Left ventricle myocardium inferior (tissue), 1 donor: ENCODE measurements around the gene CD302. TPM values are rescaled to one million over a fixed set of nuclear protein-coding genes. Genes with fewer than 3 reads are reported as not detected.
A peak's percentile ranks its signal among the peaks of the same experiment; 100 is the strongest.
"Not testable (repeated sequence)": the region's sequence is repeated elsewhere in the genome, so short reads cannot be mapped to it uniquely, and the experiment has no call there.

Source experiments
- DNase-seq: peaks from one replicate; pipeline ENCODE4 v3.0.0-alpha.2; 2020
- H3K27ac ChIP-seq: fragments of 200-600 bp; replicated peaks from 2 replicates; pipeline ENCODE4 v1.8.0; 2021
- H3K27me3 ChIP-seq: fragments of 200-600 bp; 2 replicates; pipeline ENCODE4 v1.8.0; 2021; ENCODE audit warnings: low read depth
- H3K36me3 ChIP-seq: fragments of 200-600 bp; 2 replicates; pipeline ENCODE4 v1.8.0; 2021
- H3K4me1 ChIP-seq: fragments of 200-600 bp; 2 replicates; pipeline ENCODE4 v1.8.0; 2021
- H3K4me3 ChIP-seq: fragments of 200-600 bp; 2 replicates; pipeline ENCODE4 v1.8.0; 2021; ENCODE audit warnings: mild to moderate bottlenecking, moderate library complexity
- H3K9me3 ChIP-seq: fragments of 200-600 bp; replicated peaks from 2 replicates; pipeline ENCODE4 v1.8.0; 2021
- intact Hi-C: fragments of 100-400 bp; cut with micrococcal nuclease; formaldehyde crosslinking; loops from one replicate; pipeline ENCODE4 v1.11.0; 2022
- total RNA-seq: library from RNA; stranded (reverse); fragmentation: NEBNext Ultra II Directional; extraction: Animal tissue kit (Norgen Biotek cat#: 25700); gene quantifications from one replicate; pipeline ENCODE4 v1.2.1, GENCODE V29; 2021
- TF ChIP-seq, protein P1 (sequence below): fragments of 200-600 bp; IDR thresholded peaks from 2 replicates; pipeline ENCODE4 v1.8.0; 2021; ENCODE audit warnings: antibody characterized with exemption, mild to moderate bottlenecking, borderline replicate concordance
- donor health status: DM: no; HTN: yes; CAD: no; lungs with severe emphysema.

Gene CD302
- total RNA-seq, 1 donor from 2014 or later = 17.2 TPM

DNA sequence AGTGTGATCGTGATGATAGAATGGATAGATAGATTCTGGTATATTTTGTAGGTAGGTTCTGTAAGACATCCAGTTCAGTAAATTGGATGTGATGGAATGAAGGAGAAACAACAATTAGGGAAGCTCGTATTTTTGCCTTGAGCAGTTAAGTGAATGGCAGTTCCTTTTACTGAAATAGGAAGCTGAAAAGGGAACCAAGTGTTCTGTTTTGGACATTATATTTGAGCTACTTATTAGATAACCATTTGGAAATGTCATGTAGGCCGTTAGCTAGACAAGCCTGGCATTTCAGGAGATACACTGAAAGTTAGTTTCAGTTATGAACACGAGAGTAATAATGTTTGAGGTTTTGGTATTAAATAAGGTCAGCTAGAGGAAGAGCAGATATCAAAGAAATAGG is 44.2 kb downstream of the CD302 start:
- DNase-seq = no peak
- Histone ChIP-seq H3K36me3 (peaks cover 60% of the 10 kb centered on the region), H3K27ac (peak overlapping the region; percentile 47), H3K27me3 (no peaks in the 10 kb centered on the region), H3K9me3 (no peaks in the 10 kb centered on the region), H3K4me3 (no peak overlapping the region), H3K4me1 (peaks cover 76% of the 10 kb centered on the region)
- TF ChIP-seq, protein P1, sequence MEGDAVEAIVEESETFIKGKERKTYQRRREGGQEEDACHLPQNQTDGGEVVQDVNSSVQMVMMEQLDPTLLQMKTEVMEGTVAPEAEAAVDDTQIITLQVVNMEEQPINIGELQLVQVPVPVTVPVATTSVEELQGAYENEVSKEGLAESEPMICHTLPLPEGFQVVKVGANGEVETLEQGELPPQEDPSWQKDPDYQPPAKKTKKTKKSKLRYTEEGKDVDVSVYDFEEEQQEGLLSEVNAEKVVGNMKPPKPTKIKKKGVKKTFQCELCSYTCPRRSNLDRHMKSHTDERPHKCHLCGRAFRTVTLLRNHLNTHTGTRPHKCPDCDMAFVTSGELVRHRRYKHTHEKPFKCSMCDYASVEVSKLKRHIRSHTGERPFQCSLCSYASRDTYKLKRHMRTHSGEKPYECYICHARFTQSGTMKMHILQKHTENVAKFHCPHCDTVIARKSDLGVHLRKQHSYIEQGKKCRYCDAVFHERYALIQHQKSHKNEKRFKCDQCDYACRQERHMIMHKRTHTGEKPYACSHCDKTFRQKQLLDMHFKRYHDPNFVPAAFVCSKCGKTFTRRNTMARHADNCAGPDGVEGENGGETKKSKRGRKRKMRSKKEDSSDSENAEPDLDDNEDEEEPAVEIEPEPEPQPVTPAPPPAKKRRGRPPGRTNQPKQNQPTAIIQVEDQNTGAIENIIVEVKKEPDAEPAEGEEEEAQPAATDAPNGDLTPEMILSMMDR = no peak
- intact Hi-C loops = no loop called here

DNA sequence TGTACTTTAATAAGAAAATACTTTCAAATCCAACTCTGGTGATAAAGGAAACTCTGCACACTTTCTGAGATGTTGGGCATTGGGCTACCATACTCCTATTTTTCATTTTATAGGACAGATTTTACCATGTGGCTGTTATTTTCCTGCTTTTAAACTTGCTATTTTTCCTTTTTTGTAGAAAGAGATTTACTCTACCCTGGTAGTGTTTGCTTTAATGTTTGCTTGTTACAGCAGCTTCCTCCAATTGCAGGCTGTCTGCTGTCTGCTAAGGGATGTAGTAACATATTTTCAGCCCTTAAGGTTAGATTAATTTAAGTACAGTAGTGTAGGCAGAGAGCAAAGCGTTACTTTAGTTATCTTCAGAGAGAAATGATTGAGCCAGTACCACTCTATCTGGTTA is 47.1 kb downstream of the CD302 start:
- peaks cover 54% of the 10 kb centered on the region for H3K36me3 ChIP-seq
- H3K4me3 ChIP-seq = no peak overlapping the region
- no peak overlapping the region for H3K27ac ChIP-seq
- DNase-seq = no peak
- TF ChIP-seq, protein P1 = no peak
- no peaks in the 10 kb centered on the region for H3K9me3 ChIP-seq
- no peaks in the 10 kb centered on the region for H3K27me3 ChIP-seq
- intact Hi-C loops = no loop called here
- peaks cover 63% of the 10 kb centered on the region for H3K4me1 ChIP-seq

DNA sequence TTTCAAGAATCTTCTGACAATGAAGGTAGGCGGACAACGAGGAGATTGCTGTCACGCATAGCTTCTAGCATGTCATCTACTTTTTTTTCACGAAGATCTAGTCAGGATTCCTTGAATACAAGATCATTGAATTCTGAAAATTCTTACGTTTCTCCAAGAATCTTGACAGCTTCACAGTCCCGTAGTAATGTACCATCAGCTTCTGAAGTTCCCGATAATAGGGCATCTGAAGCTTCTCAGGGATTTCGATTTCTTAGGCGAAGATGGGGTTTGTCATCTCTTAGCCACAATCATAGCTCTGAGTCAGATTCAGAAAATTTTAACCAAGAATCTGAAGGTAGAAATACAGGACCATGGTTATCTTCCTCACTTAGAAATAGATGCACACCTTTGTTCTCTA is 49.9 kb downstream of the CD302 start:
- no peak overlapping the region for H3K4me3 ChIP-seq
- peaks cover 55% of the 10 kb centered on the region for H3K4me1 ChIP-seq
- no peak overlapping the region for H3K27ac ChIP-seq
- no peaks in the 10 kb centered on the region for H3K9me3 ChIP-seq
- intact Hi-C loops = no loop called here
- no peaks in the 10 kb centered on the region for H3K27me3 ChIP-seq
- H3K36me3 ChIP-seq = peaks cover 65% of the 10 kb centered on the region
- TF ChIP-seq, protein P1 = no peak
- DNase-seq = no peak

DNA sequence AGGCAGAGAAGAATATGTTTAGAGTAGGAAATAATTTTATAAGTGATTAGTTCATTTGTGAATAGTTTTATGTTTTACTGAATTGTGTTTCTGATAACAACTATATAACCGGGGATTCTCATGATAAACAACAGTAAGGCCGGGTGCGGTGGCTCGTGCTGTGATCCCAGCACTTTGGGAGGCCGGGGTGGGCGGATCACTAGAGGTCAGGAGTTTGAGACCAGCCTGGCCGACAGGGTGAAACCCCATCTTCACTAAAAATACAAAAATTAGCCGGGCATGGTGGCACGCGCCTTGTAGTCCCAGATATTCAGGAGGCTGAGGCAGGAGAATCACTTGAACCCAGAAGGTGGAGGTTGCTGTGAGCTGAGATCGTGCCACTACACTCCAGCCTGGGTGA is 52.8 kb downstream of the CD302 start:
- H3K27me3 ChIP-seq, intact Hi-C loops, DNase-seq, H3K9me3 ChIP-seq: not testable (repeated sequence)
- Histone ChIP-seq H3K4me1 (peaks cover 50% of the 10 kb centered on the region), H3K36me3 (peaks cover 60% of the 10 kb centered on the region), H3K4me3 (peak overlapping the region; percentile 12), H3K27ac (peak overlapping the region; percentile 72)

DNA sequence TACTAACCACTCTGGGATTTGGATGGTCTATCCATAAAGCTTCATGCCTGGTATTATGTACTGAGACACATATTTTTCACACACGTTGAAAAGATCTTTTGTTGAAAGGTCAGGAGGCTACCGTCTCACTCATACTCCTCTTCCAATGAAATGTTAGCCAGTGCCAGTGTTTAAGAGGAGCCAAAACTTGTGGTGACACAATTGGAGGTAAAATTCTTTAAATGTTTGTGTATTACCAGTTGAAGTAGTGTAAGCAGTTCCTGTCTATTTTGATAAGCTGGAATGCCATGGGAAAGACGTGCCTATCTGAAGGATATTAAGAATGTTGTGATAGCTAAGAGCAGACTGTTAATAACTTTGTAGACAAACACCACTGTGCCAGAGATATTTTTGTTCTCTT is 53.6 kb downstream of the CD302 start:
- TF ChIP-seq, protein P1 = no peak
- no peaks in the 10 kb centered on the region for H3K27me3 ChIP-seq
- H3K9me3 ChIP-seq = no peaks in the 10 kb centered on the region
- intact Hi-C loops = no loop called here
- H3K4me1 ChIP-seq = peaks cover 51% of the 10 kb centered on the region
- H3K4me3 ChIP-seq = no peak overlapping the region
- peaks cover 51% of the 10 kb centered on the region for H3K36me3 ChIP-seq
- H3K27ac ChIP-seq = peak overlapping the region; percentile 72
- DNase-seq = no peak

DNA sequence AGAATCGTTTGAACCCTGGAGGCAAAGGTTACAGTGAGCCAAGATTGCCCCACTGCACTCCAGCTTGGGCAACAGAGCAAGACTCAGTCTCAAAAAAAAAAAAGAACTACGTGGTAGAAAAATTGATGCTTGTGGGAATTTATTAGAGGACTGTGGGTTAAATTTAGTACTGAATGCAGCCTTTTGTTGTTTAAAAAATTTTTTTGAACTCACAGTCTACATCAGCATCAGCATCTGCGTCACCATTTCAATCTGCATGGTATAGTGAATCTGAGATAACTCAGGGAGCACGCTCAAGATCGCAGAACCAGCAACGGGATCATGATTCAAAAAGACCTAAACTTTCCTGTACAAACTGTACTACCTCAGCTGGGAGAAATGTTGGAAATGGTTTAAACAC is 55.2 kb downstream of the CD302 start:
- TF ChIP-seq, protein P1 = no peak
- intact Hi-C loops = no loop called here
- Histone ChIP-seq H3K36me3 (peaks cover 49% of the 10 kb centered on the region), H3K27ac (peak overlapping the region; percentile 72), H3K4me1 (peaks cover 67% of the 10 kb centered on the region), H3K27me3 (no peaks in the 10 kb centered on the region), H3K9me3 (no peaks in the 10 kb centered on the region), H3K4me3 (no peak overlapping the region)
- no peak for DNase-seq
